Measurements from ENCODE around the gene IFITM1.

Gene IFITM1

DNA sequence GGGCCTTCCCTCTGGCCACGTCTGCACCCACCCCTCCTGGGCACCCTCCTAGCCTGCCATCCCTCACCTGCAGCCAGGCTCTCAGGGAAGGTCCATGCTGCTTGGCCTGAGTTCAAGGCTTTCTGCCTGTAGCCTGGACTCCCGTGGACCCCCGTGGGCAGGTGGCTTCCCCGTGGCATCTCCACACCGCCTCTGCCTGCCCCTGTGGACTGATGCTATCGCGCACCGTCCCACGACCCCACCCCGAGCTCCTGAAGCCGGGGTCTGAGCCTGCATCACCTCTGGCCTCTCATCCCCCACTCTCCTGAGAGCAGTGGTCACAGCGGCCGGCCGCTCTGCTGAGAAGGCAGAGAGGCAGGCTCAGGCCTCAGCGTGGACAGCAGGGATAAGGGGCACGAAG lies 19.1 kb upstream of the IFITM1 start:
- DNase-seq = no peak

- no peak for DNase-seq
Measured at GRCh38 chr11:295351-296170, 18.3 kb upstream of the IFITM1 start.

DNA sequence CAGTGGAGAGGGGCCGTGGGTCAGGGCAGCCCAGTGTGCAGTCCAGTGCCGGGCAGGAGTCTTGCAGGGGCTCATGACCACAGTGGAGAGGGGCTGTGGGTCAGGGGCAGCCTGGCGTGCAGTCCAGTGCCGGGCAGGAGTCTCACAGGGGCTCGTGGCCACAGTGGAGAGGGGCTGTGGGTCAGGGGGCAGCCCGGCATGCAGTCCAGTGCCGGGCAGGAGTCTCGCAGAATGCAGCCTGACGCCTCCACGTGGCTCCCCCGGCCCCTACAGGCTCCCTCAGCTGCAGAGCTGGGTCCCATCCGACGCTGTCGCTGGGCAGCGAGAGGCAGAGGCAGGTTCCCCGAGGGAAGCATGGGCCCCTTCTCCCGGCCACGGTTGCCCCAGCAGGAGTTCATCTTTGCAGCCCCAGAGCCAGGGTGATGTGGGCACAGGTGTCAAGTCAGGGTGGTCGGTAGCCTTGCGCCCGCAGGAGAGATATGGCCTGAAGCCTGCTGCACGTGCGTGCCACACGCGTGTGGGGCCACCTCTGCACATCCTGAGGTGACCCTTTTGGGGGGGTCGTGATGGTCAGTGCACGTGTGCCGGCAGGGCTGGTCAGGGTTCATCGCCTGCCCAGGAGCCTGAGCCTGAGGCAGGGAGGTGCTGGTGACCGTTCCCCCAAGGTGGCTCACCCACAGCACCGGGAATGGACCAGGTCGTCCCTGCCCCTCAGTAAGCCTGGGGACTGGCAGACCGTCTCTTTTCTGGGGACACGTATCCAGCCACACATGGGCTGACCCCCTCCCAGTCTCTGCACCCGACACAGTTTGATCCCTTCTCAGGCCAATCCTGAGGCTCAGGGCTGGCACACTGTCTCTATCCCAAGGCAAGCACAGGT lies 17.4 kb upstream of the IFITM1 start:
- DNase-seq = no peak

- no peak for DNase-seq
Measured at GRCh38 chr11:297051-297585, 16.7 kb upstream of the IFITM1 start.

GRCh38 chr11:297586-298405 lies 16.0 kb upstream of the IFITM1 start:
- no peak for DNase-seq

DNA sequence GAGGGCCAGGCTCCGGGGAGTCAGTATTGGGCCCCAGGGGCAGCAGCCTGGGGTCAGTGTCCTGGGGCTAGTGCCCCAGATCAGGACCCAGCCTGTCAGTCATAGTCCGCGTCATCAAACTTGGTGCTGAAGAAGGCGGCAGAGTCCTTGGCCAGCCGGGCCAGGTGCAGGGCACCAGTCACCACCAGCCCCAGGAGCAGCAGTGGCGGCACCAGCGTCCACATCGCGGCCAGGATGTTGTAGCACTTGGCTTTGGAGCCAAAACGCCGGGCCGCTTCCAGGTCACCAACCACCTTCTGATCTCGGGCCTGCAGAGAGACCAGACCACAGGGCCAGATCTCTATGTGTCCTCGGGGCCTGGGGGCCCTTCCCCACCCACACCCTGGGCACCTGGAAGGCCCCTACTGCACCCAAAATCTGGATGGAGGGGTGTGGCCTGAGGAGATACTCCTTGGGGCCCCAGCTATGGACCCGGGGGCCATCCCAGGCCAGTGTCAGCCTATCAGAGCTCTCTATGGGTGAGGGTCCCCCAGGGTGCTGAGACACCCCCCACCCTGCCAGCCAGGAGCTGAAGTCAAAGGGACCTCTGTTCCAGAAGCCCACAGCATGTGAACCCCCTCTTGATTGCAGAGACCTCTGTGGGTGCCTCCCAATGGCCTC lies 15.3 kb upstream of the IFITM1 start:
- no peak for DNase-seq

DNA sequence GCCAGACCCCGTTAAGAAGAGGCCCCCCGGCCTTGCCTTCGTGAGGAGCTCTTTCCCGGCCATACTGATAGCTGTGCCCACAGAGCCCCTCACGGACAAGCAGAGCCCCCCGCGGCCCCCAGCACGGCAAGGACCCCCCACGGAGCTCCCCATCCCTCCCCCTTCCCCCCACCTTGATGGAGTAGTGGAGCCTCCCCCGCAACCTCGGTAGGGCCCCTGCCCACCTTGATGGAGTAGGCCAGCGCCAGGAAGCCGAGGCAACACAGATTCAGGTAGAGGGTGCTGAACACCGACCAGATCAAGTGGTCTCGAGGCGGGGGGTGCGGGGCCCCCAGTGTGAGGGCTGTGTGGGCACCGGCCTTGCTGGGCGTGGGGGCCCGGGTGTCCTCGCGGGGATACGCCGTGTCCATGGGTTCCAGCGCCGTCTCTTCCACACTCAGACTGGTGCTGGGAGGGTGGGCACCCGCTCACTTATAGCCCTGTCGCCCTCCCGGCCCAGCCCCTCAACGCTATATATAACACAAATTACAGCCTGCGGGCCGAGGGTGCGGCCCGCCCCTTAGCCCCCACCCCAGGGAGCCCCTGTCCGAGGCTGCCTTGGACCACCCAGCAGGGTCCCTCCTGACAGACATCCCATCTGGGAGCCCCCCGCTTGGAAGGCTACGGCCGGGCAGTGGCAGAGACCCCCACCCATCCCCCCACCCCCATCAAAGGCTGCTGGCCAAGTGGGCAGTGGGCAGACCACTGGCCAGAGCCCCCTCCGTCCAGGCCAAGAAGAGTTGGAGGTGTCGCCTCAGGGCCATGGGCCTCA lies 14.6 kb upstream of the IFITM1 start, which contains the start of gene IFITM5:
Gene IFITM5 (minus strand): TSS at position 446 of the 811 bp plus-strand sequence. CDS start 36 bp downstream, at position 410.
- no peak for DNase-seq

- no peak for DNase-seq
Measured at GRCh38 chr11:299951-300735, 13.7 kb upstream of the IFITM1 start.

DNA sequence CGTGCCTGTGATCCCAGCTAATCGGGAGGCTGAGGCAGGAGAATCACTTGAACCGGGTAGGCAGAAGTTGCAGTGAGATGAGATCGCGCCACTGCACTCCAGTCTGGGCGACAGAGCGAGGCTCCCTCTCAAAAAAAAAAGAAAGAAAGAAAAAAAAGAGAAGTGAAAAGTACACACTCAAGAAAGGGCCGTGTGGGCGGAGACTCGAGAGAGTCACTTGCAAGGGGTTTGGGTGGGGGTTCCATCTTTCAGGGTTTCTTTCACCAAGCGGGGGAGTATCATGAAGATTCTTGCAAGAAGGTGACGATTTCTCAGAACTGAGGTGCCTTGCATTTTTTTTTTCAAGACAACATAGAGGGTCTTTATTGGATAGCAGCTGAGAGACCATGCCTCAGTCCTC lies 10.5 kb upstream of the IFITM1 start:
- no peak for DNase-seq

GRCh38 chr11:304061-304506 lies 9.8 kb upstream of the IFITM1 start:
- DNase-seq = no peak

- DNase-seq = peak; percentile 59
Measured at GRCh38 chr11:304915-305843, 8.7 kb upstream of the IFITM1 start.

GRCh38 chr11:305844-306211 lies 8.0 kb upstream of the IFITM1 start:
- no peak for DNase-seq

DNA sequence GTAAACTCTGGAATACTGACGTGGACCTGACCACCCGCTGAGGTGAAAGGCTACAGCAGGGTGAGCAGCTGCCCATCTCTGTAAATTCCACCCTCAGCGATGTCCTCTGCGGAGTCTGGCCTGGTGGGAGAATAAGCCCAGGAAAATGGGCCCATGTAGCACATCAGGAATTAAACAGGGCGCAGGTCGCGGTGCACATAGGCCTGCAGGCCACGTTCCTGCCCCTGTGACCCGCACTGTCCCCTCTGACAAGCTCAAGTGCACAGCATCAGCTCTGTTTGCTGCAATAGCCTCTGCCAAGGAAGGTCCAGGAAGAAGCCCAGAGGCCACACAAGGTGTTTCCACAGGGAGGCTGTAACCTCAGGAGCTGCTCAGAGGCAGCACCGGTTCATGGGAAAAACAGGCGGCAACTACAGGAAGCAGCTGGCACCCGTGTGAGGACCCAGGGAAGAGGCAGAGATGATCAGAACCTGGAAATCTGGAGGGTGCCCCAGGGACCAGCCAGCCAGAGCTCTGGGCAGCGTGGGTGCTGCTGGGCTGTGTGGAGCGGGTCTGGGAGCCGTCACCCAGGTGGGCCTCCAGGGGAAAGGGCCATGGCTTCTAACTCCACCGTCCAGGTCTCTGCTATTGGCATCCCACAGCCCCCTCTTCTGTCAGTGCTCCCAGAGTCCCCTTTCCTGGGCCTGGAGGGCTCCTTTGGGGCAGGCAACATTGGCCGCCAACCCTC lies 7.0 kb upstream of the IFITM1 start:
- DNase-seq = no peak

DNA sequence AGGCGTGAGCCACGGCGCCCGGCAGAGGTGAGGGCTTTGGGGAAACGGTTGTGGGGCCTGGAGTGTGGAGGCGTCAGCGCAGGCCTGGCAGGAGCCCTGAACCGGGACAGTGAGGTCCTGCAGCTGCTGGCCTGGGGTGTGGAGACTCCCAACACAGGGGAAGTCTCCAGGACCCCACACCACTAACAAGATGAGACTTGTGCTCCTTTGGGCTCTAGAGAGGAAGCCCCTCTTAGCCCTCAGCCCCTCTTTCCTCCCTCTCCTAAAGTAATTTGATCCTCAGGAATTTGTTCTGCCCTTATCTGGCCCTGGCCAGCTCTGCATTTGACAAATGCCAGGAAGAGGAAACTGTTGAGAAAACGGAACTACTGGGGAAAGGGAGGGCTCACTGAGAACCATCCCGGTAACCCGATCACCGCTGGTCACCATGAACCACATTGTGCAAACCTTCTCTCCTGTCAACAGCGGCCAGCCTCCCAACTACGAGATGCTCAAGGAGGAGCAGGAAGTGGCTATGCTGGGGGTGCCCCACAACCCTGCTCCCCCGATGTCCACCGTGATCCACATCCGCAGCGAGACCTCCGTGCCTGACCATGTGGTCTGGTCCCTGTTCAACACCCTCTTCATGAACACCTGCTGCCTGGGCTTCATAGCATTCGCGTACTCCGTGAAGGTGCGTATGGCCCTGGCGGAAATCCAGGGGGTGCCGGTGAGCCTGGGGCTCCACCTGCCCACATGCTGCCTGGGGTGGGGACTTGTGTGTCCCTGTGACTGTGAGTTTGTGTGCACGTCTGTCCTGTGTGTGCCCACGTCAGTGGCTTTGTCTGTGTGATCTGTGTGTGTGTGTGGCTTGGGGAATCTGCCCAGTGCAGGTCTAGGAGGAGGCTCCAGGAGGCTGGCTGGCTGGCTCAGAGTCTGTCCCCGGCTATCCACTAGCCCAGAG lies 5.8 kb upstream of the IFITM1 start, which contains the start of gene IFITM2:
Gene IFITM2 (plus strand): TSS at position 51 of the 943 bp plus-strand sequence. CDS start 377 bp downstream, at position 428.
- DNase-seq = peak; percentile 63

GRCh38 chr11:308740-309665 lies 4.8 kb upstream of the IFITM1 start:
- peak; percentile 47 for DNase-seq
